HepG2 (cell line): ENCODE measurements around the gene ST6GALNAC2. TPM values are rescaled to one million over a fixed set of nuclear protein-coding genes. Genes with fewer than 3 reads are reported as not detected.

Experiments used
- ATF5 ChIP-seq: sonication (generic); formaldehyde crosslinking; IDR thresholded peaks from 2 replicates; pipeline ENCODE4 v1.4.0; 2020; ENCODE audit warnings: mild to moderate bottlenecking, low read depth, missing genetic modification reagents
- BRCA1 ChIP-seq: sonication (generic); formaldehyde crosslinking; IDR thresholded peaks from 2 replicates; pipeline ENCODE4 v1.4.0; 2020; ENCODE audit warnings: missing genetic modification reagents
- CEBPB ChIP-seq: IDR thresholded peaks from 2 replicates; pipeline ENCODE4 v1.6.1; 2011; ENCODE audit warnings: low read depth, low read length, improper control_type of control experiment, borderline replicate concordance
- EEA1 ChIP-seq: sonication (generic); formaldehyde crosslinking; IDR thresholded peaks from 2 replicates; pipeline ENCODE4 v1.5.1; 2020; ENCODE audit warnings: mild to moderate bottlenecking, missing genetic modification reagents, borderline replicate concordance
- GATA4 ChIP-seq: sonication (generic); IDR thresholded peaks from 2 replicates; pipeline ENCODE4 v1.6.1; 2016; ENCODE audit warnings: antibody characterized with exemption, low read depth, borderline replicate concordance
- GMEB2 ChIP-seq: IDR thresholded peaks from 2 replicates; pipeline ENCODE4 v1.6.1; 2016; ENCODE audit warnings: missing biosample characterization, missing genetic modification reagents, low read depth
- HOXA7 ChIP-seq: sonication (generic); formaldehyde crosslinking; IDR thresholded peaks from 2 replicates; pipeline ENCODE4 v1.8.1; 2022; ENCODE audit warnings: mild to moderate bottlenecking, missing genetic modification reagents, moderate library complexity
- MBNL3 ChIP-seq: fragments of 250-450 bp; sonication (Bioruptor Pico); conservative IDR thresholded peaks from 2 replicates; pipeline ENCODE4 v1.8.0; 2022; ENCODE audit warnings: mild to moderate bottlenecking, inconsistent platforms
- MEF2D ChIP-seq: sonication (generic); formaldehyde crosslinking; IDR thresholded peaks from 2 replicates; pipeline ENCODE4 v1.5.1; 2020; ENCODE audit warnings: mild to moderate bottlenecking, missing genetic modification reagents
- NFIC ChIP-seq: IDR thresholded peaks from 2 replicates; pipeline ENCODE4 v1.6.1; 2012; ENCODE audit warnings: mild to moderate bottlenecking, low read length, inconsistent platforms
- PLSCR1 ChIP-seq: sonication (generic); formaldehyde crosslinking; IDR thresholded peaks from 2 replicates; pipeline ENCODE4 v1.5.0; 2020; ENCODE audit warnings: missing genetic modification reagents, mild to moderate bottlenecking, borderline replicate concordance
- SMYD3 ChIP-seq: sonication (generic); formaldehyde crosslinking; IDR thresholded peaks from 2 replicates; pipeline ENCODE4 v1.8.1; 2023; ENCODE audit warnings: mild to moderate bottlenecking, missing genetic modification reagents
- SP2 ChIP-seq: sonication (generic); formaldehyde crosslinking; IDR thresholded peaks from 2 replicates; pipeline ENCODE4 v1.5.1; 2020; ENCODE audit warnings: mild to moderate bottlenecking, missing genetic modification reagents
- ZKSCAN1 ChIP-seq: fragments of 150-350 bp; IDR thresholded peaks from 2 replicates; pipeline ENCODE4 v1.6.1; 2014; ENCODE audit warnings: low read length
- ZNF121 ChIP-seq: sonication (generic); formaldehyde crosslinking; IDR thresholded peaks from 2 replicates; pipeline ENCODE4 v1.5.0; 2020; ENCODE audit warnings: mild to moderate bottlenecking, missing genetic modification reagents
- ZNF124 ChIP-seq: sonication (generic); formaldehyde crosslinking; IDR thresholded peaks from 2 replicates; pipeline ENCODE4 v1.4.0; 2020; ENCODE audit warnings: missing genetic modification reagents
- ZNF33A ChIP-seq: sonication (generic); formaldehyde crosslinking; IDR thresholded peaks from 2 replicates; pipeline ENCODE4 v1.5.1; 2020; ENCODE audit warnings: missing genetic modification reagents, mild to moderate bottlenecking, moderate library complexity, borderline replicate concordance
- ZNF557 ChIP-seq: sonication (generic); formaldehyde crosslinking; IDR thresholded peaks from 2 replicates; pipeline ENCODE4 v1.4.0; 2020; ENCODE audit warnings: missing genetic modification reagents
- ZNF720 ChIP-seq: sonication (generic); formaldehyde crosslinking; IDR thresholded peaks from 2 replicates; pipeline ENCODE4 v1.4.0; 2020; ENCODE audit warnings: missing genetic modification reagents
- ZNF816 ChIP-seq: sonication (generic); formaldehyde crosslinking; IDR thresholded peaks from 2 replicates; pipeline ENCODE4 v1.8.0; 2022; ENCODE audit warnings: missing genetic modification reagents, mild to moderate bottlenecking, borderline replicate concordance
- polyA plus RNA-seq, 8 experiments: library from polyadenylated mRNA; depleted of rRNA in 3 of 8; stranded (reverse) in 7 of 8; unstranded in 1 of 8; fragments of >200 nt; fragmentation: Illumina TruSeq in 4 of 8; extraction: Trizol in 4 of 8; gene quantifications; 2 replicates each; pipeline versions ENCODE4 v1.2.1 to v1.2.3, GENCODE V29; 2011 to 2016; ENCODE audit warnings: low read depth in 4 of 8, missing spikeins in 1 of 8, mixed read lengths in 1 of 8; ENCODE audit not compliant: insufficient read depth in 1 of 8
- total RNA-seq, 5 experiments: library from RNA; depleted of rRNA; stranded (reverse); fragments of >200 nt; fragmentation: Illumina TruSeq; extraction: Trizol; gene quantifications; 2 replicates each; pipeline ENCODE4 v1.2.3, GENCODE V29; 2016; ENCODE audit warnings: low read depth in 1 of 5
- TF ChIP-seq, protein P1 (sequence below): sonication (generic); formaldehyde crosslinking; IDR thresholded peaks from 2 replicates; pipeline ENCODE4 v1.4.0; 2020; ENCODE audit warnings: missing genetic modification reagents
- TF ChIP-seq, protein P2 (sequence below): IDR thresholded peaks from 2 replicates; pipeline ENCODE4 v1.6.1; 2016; ENCODE audit warnings: control low read depth
- TF ChIP-seq, protein P3 (sequence below): sonication (generic); formaldehyde crosslinking; IDR thresholded peaks from 2 replicates; pipeline ENCODE4 v1.5.0; 2020; ENCODE audit warnings: missing genetic modification reagents

Gene ST6GALNAC2
- total and polyA plus RNA-seq, 2 of the 13 experiments (the other 11 are each of a cell fraction or from before 2014, with no cell fraction given): 0.12 to 0.49 TPM

GRCh38 chr17:76585649-76586593 is at the start of gene ST6GALNAC2 (continued):
- TF ChIP-seq, protein P1, sequence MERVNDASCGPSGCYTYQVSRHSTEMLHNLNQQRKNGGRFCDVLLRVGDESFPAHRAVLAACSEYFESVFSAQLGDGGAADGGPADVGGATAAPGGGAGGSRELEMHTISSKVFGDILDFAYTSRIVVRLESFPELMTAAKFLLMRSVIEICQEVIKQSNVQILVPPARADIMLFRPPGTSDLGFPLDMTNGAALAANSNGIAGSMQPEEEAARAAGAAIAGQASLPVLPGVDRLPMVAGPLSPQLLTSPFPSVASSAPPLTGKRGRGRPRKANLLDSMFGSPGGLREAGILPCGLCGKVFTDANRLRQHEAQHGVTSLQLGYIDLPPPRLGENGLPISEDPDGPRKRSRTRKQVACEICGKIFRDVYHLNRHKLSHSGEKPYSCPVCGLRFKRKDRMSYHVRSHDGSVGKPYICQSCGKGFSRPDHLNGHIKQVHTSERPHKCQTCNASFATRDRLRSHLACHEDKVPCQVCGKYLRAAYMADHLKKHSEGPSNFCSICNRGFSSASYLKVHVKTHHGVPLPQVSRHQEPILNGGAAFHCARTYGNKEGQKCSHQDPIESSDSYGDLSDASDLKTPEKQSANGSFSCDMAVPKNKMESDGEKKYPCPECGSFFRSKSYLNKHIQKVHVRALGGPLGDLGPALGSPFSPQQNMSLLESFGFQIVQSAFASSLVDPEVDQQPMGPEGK (CRISPR knock-in tag): peak; percentile 57; the same call in 1 of the 2 replicates
- no peak for TF ChIP-seq MBNL3 (CRISPR knock-in tag)
- TF ChIP-seq GMEB2: no peak
- no peak for TF ChIP-seq GATA4
- no peak for TF ChIP-seq ATF5 (CRISPR knock-in tag)
- no peak for TF ChIP-seq ZNF720
- TF ChIP-seq, protein P2, sequence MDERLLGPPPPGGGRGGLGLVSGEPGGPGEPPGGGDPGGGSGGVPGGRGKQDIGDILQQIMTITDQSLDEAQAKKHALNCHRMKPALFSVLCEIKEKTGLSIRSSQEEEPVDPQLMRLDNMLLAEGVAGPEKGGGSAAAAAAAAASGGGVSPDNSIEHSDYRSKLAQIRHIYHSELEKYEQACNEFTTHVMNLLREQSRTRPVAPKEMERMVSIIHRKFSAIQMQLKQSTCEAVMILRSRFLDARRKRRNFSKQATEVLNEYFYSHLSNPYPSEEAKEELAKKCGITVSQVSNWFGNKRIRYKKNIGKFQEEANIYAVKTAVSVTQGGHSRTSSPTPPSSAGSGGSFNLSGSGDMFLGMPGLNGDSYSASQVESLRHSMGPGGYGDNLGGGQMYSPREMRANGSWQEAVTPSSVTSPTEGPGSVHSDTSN (CRISPR knock-in tag): no peak
- peak; percentile 68 for TF ChIP-seq ZNF121 (CRISPR knock-in tag)
- TF ChIP-seq ZNF33A: no peak
- TF ChIP-seq ZKSCAN1: no peak
- TF ChIP-seq EEA1 (CRISPR knock-in tag): no peak
- TF ChIP-seq ZNF816 (CRISPR knock-in tag): no peak
- TF ChIP-seq, protein P3, sequence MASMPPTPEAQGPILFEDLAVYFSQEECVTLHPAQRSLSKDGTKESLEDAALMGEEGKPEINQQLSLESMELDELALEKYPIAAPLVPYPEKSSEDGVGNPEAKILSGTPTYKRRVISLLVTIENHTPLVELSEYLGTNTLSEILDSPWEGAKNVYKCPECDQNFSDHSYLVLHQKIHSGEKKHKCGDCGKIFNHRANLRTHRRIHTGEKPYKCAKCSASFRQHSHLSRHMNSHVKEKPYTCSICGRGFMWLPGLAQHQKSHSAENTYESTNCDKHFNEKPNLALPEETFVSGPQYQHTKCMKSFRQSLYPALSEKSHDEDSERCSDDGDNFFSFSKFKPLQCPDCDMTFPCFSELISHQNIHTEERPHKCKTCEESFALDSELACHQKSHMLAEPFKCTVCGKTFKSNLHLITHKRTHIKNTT: no peak
- TF ChIP-seq NFIC: no peak
- TF ChIP-seq CEBPB: no peak
- no peak for TF ChIP-seq SMYD3 (CRISPR knock-in tag)
- no peak for TF ChIP-seq HOXA7 (CRISPR knock-in tag)
- TF ChIP-seq ZNF557 (CRISPR knock-in tag): no peak
- TF ChIP-seq ZNF124 (CRISPR knock-in tag): peak; percentile 76; the same call in 1 of the 2 replicates
- TF ChIP-seq BRCA1 (CRISPR knock-in tag): no peak
- TF ChIP-seq PLSCR1 (CRISPR knock-in tag): no peak
- no peak for TF ChIP-seq MEF2D (CRISPR knock-in tag)
- peak; percentile 37; the same call in 1 of the 2 replicates for TF ChIP-seq SP2 (CRISPR knock-in tag)
